HepG2 (cell line): ENCODE data around the gene ARHGDIA. TPM values are rescaled to one million over a fixed set of nuclear protein-coding genes. Genes with fewer than 3 reads are reported as not detected.

Source experiments
- AHR ChIP-seq: IDR thresholded peaks from 2 replicates; pipeline ENCODE4 v1.6.1; 2018; ENCODE audit warnings: missing genetic modification reagents, missing compliant biosample characterization
- BCL3 ChIP-seq: sonication (generic); formaldehyde crosslinking; IDR thresholded peaks from 2 replicates; pipeline ENCODE4 v1.5.1; 2020; ENCODE audit warnings: mild to moderate bottlenecking, missing genetic modification reagents, moderate library complexity
- CTCF ChIP-seq: sonication (generic); formaldehyde crosslinking; IDR thresholded peaks from 2 replicates; pipeline ENCODE4 v1.5.0; 2020; ENCODE audit warnings: mild to moderate bottlenecking, missing genetic modification reagents, moderate library complexity
- HIC2 ChIP-seq: sonication (generic); formaldehyde crosslinking; IDR thresholded peaks from 2 replicates; pipeline ENCODE4 v1.9.0; 2022; ENCODE audit warnings: low read depth, missing genetic modification reagents
- NCOA5 ChIP-seq: sonication (generic); formaldehyde crosslinking; IDR thresholded peaks from 2 replicates; pipeline ENCODE4 v1.4.0; 2020; ENCODE audit warnings: missing genetic modification reagents
- RAD21 ChIP-seq: fragments of 450-650 bp; formaldehyde crosslinking; IDR thresholded peaks from 2 replicates; pipeline ENCODE4 v1.5.0; 2020; ENCODE audit warnings: mild to moderate bottlenecking
- ZBTB7A ChIP-seq: sonication (generic); formaldehyde crosslinking; IDR thresholded peaks from 2 replicates; pipeline ENCODE4 v1.8.0; 2022; ENCODE audit warnings: mild to moderate bottlenecking, missing genetic modification reagents
- ZFP82 ChIP-seq: sonication (generic); formaldehyde crosslinking; IDR thresholded peaks from 2 replicates; pipeline ENCODE4 v1.5.1; 2020; ENCODE audit warnings: mild to moderate bottlenecking, missing genetic modification reagents, borderline replicate concordance
- ZNF121 ChIP-seq: sonication (generic); formaldehyde crosslinking; IDR thresholded peaks from 2 replicates; pipeline ENCODE4 v1.5.0; 2020; ENCODE audit warnings: mild to moderate bottlenecking, missing genetic modification reagents
- polyA plus RNA-seq, 8 experiments: library from polyadenylated mRNA; depleted of rRNA in 3 of 8; stranded (reverse) in 7 of 8; unstranded in 1 of 8; fragments of >200 nt; fragmentation: Illumina TruSeq in 4 of 8; extraction: Trizol in 4 of 8; gene quantifications; 2 replicates each; pipeline versions ENCODE4 v1.2.1 to v1.2.3, GENCODE V29; 2011 to 2016; ENCODE audit warnings: low read depth in 4 of 8, missing spikeins in 1 of 8, mixed read lengths in 1 of 8; ENCODE audit not compliant: insufficient read depth in 1 of 8
- total RNA-seq, 5 experiments: library from RNA; depleted of rRNA; stranded (reverse); fragments of >200 nt; fragmentation: Illumina TruSeq; extraction: Trizol; gene quantifications; 2 replicates each; pipeline ENCODE4 v1.2.3, GENCODE V29; 2016; ENCODE audit warnings: low read depth in 1 of 5

The ARHGDIA gene
- total and polyA plus RNA-seq, 2 of the 13 experiments (the other 11 are each of a cell fraction or from before 2014, with no cell fraction given), result 40.0 to 64.0 TPM

- TF ChIP-seq HIC2 (CRISPR knock-in tag) (no peak), ZBTB7A (CRISPR knock-in tag) (no peak), NCOA5 (CRISPR knock-in tag) (no peak), ZFP82 (CRISPR knock-in tag) (no peak), AHR (CRISPR knock-in tag) (no peak), ZNF121 (no peak), BCL3 (CRISPR knock-in tag) (no peak), CTCF (CRISPR knock-in tag) (peak; percentile 61), RAD21 (CRISPR knock-in tag) (peak; percentile 58)
- TF ChIP-seq, all 625 proteins: peak for 8
Observed at GRCh38 chr17:81825841-81826466, 45.2 kb downstream of the ARHGDIA start (continued).
